NCI-H446 treated with DMSO at 0.1 percent for 48 hours (cell line): ENCODE results near the gene SAP25.
A peak's percentile ranks its signal among the peaks of the same experiment; 100 is the strongest.

ENCODE experiments used
- DNase-seq: peaks from one replicate; lab custom pipeline; 2025; lab: John Stamatoyannopoulos, UW

The SAP25 gene

DNA sequence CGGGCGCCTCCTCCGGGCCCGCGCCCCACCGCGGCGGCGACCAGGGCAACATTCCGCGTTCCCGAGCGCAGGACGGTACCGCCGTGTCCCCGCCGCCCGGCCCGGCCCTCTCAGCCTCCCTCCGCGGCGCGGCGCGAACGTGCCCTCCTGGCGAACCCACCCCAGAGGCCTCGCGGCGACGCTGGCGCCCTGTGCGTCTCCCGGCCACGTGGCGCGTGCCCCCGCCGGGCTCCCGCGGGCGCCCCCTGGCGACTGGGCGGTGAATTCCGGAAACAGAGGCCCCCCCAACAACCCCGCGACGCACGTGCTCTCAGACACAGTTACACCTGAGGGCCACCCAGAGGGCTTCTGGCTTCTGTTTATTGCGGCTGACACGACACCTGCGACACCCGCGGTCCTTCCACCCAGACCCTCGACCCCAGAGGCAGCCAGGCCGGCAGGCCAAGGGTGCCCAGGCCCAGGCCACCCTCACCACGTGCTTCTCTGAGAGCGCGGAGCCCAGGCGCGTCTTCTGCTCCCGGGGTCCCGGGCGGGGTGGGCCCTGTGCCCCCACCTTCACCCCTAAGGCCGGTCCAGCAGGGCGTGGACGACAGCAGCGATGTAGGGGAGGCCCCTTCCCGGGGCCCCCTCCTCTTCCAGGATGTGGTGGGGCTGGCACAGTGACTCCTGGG is at the start of gene SAP25:
Gene SAP25 (minus strand): TSS at position 210 of the 671 bp plus-strand sequence. CDS start 158 bp downstream, at position 52.
- no peak for DNase-seq

- no peak for DNase-seq
Observed at GRCh38 chr7:100621554-100621953, 47.9 kb upstream of the SAP25 start.

- DNase-seq = no peak
Observed at GRCh38 chr7:100620804-100621203, 47.1 kb upstream of the SAP25 start.

DNA sequence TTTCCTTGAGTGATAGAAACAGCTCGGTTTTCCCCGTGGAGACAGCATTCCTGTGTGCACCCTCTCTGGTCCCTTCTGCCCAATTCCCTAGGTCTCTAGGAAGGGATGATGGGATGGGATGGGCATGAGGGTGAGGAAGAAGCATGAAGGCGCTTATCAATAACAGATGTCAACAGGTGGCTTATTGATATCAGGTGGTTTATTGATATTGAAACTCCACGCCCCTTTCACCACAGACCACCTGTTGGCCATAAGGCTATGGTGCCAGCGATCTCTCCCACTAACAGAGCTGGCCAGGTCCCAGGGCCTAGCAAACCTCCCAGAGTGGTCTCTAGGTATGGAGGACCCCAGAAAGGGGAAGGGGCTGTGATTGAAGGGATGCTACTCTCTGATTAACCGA is 46.5 kb upstream of the SAP25 start:
- DNase-seq = no peak

GRCh38 chr7:100614308-100614861 is 40.7 kb upstream of the SAP25 start:
- DNase-seq = no peak

- no peak for DNase-seq
Observed at GRCh38 chr7:100613412-100614175, 39.9 kb upstream of the SAP25 start.

DNA sequence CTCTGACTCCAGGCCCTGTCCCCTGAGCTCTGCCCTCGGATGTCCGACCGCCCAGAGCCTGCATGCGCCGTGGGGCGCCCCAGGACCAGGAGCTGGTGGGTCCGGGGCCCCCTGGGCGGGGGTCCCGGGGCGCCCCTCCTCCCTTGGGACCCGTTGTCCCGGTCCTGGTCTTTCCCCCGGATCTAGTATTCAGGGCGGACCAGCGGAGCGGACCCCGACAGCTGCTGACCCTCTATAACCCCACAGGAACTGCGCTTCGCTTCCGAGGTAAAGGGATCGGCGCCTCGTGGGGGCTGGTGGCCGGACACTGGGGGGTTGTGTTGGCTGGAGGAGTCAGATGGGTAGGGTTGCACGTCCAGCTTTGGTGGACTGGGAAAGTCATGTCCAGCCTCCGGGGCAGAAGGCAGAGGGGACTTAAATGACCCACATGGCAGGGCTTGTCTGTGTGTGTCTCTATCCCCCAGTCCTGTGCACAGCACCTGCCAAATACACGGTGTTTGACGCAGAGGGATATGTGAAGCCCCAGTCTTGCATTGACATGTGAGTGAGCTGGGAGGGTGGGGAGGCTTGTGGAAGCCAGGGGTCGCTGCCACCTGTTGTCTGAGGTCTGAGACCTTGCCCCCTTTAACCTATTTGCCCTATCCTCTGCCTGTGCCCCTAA is 39.2 kb upstream of the SAP25 start:
- no peak for DNase-seq

DNA sequence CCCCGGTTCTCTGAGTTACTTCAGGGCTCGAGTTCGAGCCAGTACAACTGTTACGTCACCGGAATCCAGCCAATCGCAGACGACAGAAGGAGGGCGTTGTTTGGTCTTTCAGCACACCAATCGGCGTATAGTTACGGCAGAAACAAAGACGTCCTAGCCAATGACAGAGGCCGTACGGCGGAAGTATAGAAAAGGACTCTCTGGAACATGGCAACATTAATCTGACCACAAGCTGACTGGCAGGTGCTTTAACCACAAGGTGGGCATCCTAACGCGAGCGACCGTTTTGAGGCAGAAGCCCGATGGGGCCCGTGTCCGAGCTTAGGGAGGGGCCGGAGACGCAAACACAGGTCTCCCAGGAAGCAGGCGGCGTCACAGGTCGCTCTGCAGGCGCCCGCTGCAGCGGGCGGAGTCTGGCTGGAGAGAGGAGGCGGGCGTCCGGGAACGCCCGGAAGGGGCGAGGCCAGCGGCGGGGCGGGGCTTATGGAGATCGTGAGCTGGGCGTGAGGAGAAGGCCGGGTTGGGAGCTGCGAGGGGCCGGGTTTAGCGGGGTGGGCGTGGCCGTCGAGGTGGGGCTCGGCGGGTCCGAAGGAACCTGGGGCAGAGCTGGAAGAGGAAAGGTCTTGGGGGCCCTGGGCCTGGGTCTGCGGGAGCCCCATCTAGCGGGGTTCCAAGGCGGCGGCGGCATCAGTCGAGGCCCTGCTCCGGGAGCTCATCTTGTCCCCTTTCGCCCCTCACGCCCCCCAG is 38.5 kb upstream of the SAP25 start, which contains the start of gene MOSPD3:
Gene MOSPD3 (plus strand): TSS at position 558 of the 747 bp plus-strand sequence. CDS start 252 bp downstream, outside the sequence.
- DNase-seq = peak; percentile 97

GRCh38 chr7:100609958-100610357 is 36.3 kb upstream of the SAP25 start:
- DNase-seq = no peak

GRCh38 chr7:100607111-100607510 is 33.4 kb upstream of the SAP25 start:
- no peak for DNase-seq

GRCh38 chr7:100606313-100606712 is 32.6 kb upstream of the SAP25 start:
- no peak for DNase-seq

GRCh38 chr7:100604976-100605911 is 31.5 kb upstream of the SAP25 start:
- no peak for DNase-seq

DNA sequence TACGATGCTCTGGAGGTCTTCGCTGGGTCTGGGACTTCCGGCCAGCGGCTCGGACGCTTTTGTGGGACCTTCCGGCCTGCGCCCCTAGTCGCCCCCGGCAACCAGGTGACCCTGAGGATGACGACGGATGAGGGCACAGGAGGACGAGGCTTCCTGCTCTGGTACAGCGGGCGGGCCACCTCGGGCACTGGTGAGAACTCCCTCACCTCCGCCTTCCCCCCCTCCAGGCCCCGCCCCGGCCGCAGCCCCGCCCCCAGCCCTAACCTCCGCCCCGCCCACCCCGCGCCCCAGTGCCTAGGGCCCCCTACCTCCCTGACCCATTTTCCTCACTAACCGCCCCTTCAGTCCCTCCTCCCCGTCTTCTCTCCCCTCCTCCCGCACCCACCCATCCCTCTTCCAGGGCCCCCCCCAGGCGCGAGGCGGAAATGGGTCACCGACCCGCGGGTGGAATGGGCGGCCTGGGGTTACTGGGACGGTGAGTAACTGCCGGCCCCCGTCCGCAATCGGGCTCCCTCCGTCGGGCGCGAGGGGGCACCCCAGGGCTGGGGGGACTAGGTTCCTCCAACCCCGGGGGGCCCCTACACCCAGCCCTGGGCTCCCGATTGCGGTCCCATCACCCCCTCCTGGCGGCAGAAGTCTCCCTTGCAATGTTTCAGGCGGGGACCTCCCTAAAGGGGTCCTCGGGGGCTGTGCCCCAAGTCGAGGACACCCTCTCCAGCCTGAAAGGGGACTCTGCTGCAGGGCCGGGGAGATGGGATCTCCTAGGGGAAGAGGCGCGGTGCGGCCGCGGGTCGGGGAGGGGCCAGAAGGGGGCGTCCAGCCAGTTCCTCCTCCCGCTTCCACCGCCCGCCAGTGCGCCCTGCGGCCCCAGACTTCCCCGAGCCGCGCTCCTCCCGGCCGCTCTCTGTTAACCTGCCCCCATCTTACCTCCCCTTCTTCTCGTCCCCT is 30.6 kb upstream of the SAP25 start:
- DNase-seq = no peak

DNA sequence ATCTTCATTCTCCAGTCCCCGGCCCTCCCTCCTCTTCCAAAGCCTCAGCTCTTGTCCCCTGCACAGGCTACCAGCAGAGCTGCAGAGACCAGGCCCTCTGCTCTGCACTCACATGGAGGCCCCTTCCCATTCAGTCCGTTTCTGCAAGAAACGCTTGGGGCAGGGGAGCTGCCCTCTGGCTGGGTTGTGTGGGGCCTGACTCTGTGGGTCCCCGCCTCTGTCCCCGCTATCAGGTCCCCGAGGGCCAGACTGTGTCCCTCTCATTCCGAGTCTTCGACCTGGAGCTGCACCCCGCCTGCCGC is 30.0 kb upstream of the SAP25 start:
- DNase-seq = no peak

- DNase-seq = no peak
Observed at GRCh38 chr7:100602889-100603725, 29.4 kb upstream of the SAP25 start.

- DNase-seq = no peak
Observed at GRCh38 chr7:100600730-100601038, 27.0 kb upstream of the SAP25 start.

DNA sequence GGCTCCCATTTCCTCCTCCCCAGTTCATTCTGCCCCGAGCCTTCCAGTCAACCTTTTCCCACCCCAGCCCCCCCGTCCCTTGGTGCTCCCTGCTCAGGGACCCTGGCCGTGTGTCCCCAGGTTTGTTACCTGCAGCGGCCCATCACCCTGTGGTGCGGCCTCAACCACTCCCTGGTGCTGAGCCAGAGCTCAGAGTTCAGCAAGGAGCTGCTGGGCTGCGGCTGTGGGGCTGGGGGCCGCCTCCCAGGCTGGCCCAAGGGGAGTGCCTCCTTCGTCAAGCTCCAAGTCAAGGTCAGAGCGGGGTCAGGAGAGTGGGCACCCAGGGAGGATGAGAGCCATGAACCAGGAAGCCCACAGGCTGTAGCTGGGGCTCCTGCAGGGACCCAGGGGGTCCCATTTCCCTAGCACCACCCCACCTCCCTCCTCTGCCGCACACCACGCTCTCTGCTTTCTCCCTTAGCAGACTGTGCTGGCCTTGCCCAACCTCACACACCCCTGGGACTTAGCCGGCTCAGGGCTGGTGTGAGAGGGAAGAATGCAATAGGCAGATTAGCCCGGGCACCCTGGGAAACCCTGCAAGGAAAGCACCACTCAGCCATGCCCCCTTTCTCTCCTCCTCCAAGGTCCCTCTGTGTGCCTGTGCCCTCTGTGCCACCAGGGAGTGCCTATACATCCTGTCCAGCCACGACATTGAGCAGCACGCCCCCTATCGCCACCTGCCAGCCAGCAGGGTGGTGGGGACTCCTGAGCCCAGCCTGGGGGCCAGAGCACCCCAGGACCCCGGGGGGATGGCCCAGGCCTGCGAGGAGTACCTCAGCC is 26.4 kb upstream of the SAP25 start:
- no peak for DNase-seq

GRCh38 chr7:100598425-100598824 is 24.7 kb upstream of the SAP25 start:
- no peak for DNase-seq
